K562 (cell line): ENCODE measurements around the gene UBN2. TPM values are rescaled to one million over a fixed set of nuclear protein-coding genes. Genes with fewer than 3 reads are reported as not detected.
A peak's percentile ranks its signal among the peaks of the same experiment; 100 is the strongest.

ENCODE experiments used
- CBFA2T3 ChIP-seq: fragments of 450-650 bp; IDR thresholded peaks from 2 replicates; pipeline ENCODE4 v1.6.1; 2017
- ESRRA ChIP-seq: fragments of 450-650 bp; IDR thresholded peaks from 2 replicates; pipeline ENCODE4 v1.6.1; 2014; ENCODE audit warnings: low read depth, mild to moderate bottlenecking, moderate library complexity, borderline replicate concordance
- MGA ChIP-seq: fragments of 450-650 bp; IDR thresholded peaks from 2 replicates; pipeline ENCODE4 v1.6.1; 2016; ENCODE audit warnings: mild to moderate bottlenecking, moderate library complexity
- PHF8 ChIP-seq: fragments of 200-600 bp; sonication (generic); IDR thresholded peaks from 2 replicates; pipeline ENCODE4 v1.6.1; 2012; ENCODE audit warnings: mixed run types, mild to moderate bottlenecking, inconsistent platforms, low read length, moderate library complexity, borderline replicate concordance
- SP1 ChIP-seq: sonication (generic); formaldehyde crosslinking; IDR thresholded peaks from 2 replicates; pipeline ENCODE4 v1.8.1; 2022; ENCODE audit warnings: mild to moderate bottlenecking, missing genetic modification reagents
- STAT5A ChIP-seq: IDR thresholded peaks from 2 replicates; pipeline ENCODE4 v1.6.1; 2012; ENCODE audit warnings: low read length, inconsistent platforms, borderline replicate concordance
- ZNF436 ChIP-seq: fragments of 250-450, 450-650 bp; sonication (Bioruptor Pico); formaldehyde crosslinking; IDR thresholded peaks from 2 replicates; pipeline ENCODE4 v1.7.0; 2020; ENCODE audit warnings: mild to moderate bottlenecking
- ZNF583 ChIP-seq: fragments of 250-450 bp; sonication (Bioruptor Pico); IDR thresholded peaks from 2 replicates; pipeline ENCODE4 v1.4.0; 2020
- polyA plus RNA-seq, 8 experiments: library from polyadenylated mRNA; depleted of rRNA in 4 of 8; stranded (reverse) in 5 of 8; unstranded in 3 of 8; fragments of >200 nt; fragmentation: Nextera tagmentation in 2 of 8; fragmentation: Illumina TruSeq in 1 of 8; extraction: Ambion mirVana in 2 of 8; extraction: Trizol in 1 of 8; gene quantifications; 2 replicates each; pipeline versions ENCODE4 v1.2.1 to v1.2.3, GENCODE V29; 2011 to 2014; ENCODE audit warnings: inconsistent platforms in 1 of 8, missing spikeins in 1 of 8
- total RNA-seq, 7 experiments: library from RNA; depleted of rRNA in 6 of 7; stranded (reverse); fragments of >200 nt in 6 of 7; fragmentation: Illumina TruSeq in 2 of 7; extraction: Trizol in 2 of 7; gene quantifications; 2 replicates each; pipeline versions ENCODE4 v1.2.1 to v1.2.3, GENCODE V29; 2011 to 2021; ENCODE audit warnings: low replicate concordance in 1 of 7

The UBN2 gene
- total and polyA plus RNA-seq, 9 of the 15 experiments (the other 6 are each of a cell fraction or from before 2014, with no cell fraction given) = 1.2 to 19.5 (median 9.9) TPM

GRCh38 chr7:139181404-139181803 is 49.6 kb upstream of the UBN2 start (continued):
- no peak for TF ChIP-seq ZNF436 (CRISPR knock-in tag)
- TF ChIP-seq CBFA2T3 = peak; percentile 81
- TF ChIP-seq PHF8 = no peak
- no peak for TF ChIP-seq ZNF583
- no peak for TF ChIP-seq SP1
- peak; percentile 52 for TF ChIP-seq STAT5A
- TF ChIP-seq ESRRA = no peak
- TF ChIP-seq MGA = no peak
